Trophoblast cell (in vitro differentiated cells and primary cell): ENCODE data around the gene PARN.

ENCODE experiments used
- DNase-seq, 2 donors: peaks; one replicate each; pipeline ENCODE4 v3.0.0-alpha.2; 2016
- H2AFZ ChIP-seq: 2 replicates; pipeline ENCODE4 v1.6.1; 2013; ENCODE audit warnings: low read length, moderate library complexity, mild to moderate bottlenecking; ENCODE audit not compliant: insufficient read depth, poor library complexity
- H2AK5ac ChIP-seq: 2 replicates; pipeline ENCODE4 v1.6.1; 2013; ENCODE audit warnings: mild to moderate bottlenecking, low read length
- H2BK120ac ChIP-seq: 2 replicates; pipeline ENCODE4 v1.6.1; 2013; ENCODE audit warnings: low read length, mild to moderate bottlenecking, moderate library complexity; ENCODE audit not compliant: insufficient read depth, poor library complexity
- H2BK12ac ChIP-seq: 2 replicates; pipeline ENCODE4 v1.6.1; 2013; ENCODE audit warnings: mild to moderate bottlenecking, low read length, moderate library complexity
- H2BK5ac ChIP-seq: 2 replicates; pipeline ENCODE4 v1.6.1; 2013; ENCODE audit warnings: low read length, low read depth, moderate library complexity, mild to moderate bottlenecking; ENCODE audit not compliant: poor library complexity
- H3K14ac ChIP-seq: 2 replicates; pipeline ENCODE4 v1.6.1; 2013; ENCODE audit warnings: mild to moderate bottlenecking, low read length
- H3K18ac ChIP-seq: 2 replicates; pipeline ENCODE4 v1.6.1; 2013; ENCODE audit warnings: mild to moderate bottlenecking, low read length
- H3K23ac ChIP-seq: 2 replicates; pipeline ENCODE4 v1.6.1; 2013; ENCODE audit warnings: low read length
- H3K27ac ChIP-seq: 2 replicates; pipeline ENCODE4 v1.5.1; 2013; ENCODE audit warnings: low read depth, mild to moderate bottlenecking, inconsistent platforms, low read length, moderate library complexity
- H3K27me3 ChIP-seq: 2 replicates; pipeline ENCODE4 v1.6.1; 2013; ENCODE audit warnings: inconsistent platforms, mild to moderate bottlenecking, low read length, moderate library complexity; ENCODE audit not compliant: insufficient read depth
- H3K36me3 ChIP-seq, 2 experiments: 1 replicate in 1 of 2; 2 replicates in 1 of 2; pipeline ENCODE4 v1.6.1; 2013; ENCODE audit warnings: low read length in 2 of 2, mild to moderate bottlenecking in 2 of 2, moderate library complexity in 1 of 2; ENCODE audit not compliant: insufficient read depth in 2 of 2, control insufficient read depth in 1 of 2
- H3K4ac ChIP-seq: 2 replicates; pipeline ENCODE4 v1.6.1; 2013; ENCODE audit warnings: low read depth, mild to moderate bottlenecking, low read length, moderate library complexity
- H3K4me1 ChIP-seq, 2 experiments: 1 replicate in 1 of 2; 2 replicates in 1 of 2; pipeline ENCODE4 v1.6.1; 2013; ENCODE audit warnings: low read length in 2 of 2, mild to moderate bottlenecking in 2 of 2, moderate library complexity in 1 of 2; ENCODE audit not compliant: insufficient read depth in 2 of 2, control insufficient read depth in 1 of 2
- H3K4me2 ChIP-seq: 2 replicates; pipeline ENCODE4 v1.6.1; 2013; ENCODE audit warnings: inconsistent platforms, mild to moderate bottlenecking, low read length, moderate library complexity
- H3K4me3 ChIP-seq: 2 replicates; pipeline ENCODE4 v1.5.1; 2013; ENCODE audit warnings: mild to moderate bottlenecking, low read depth, low read length, inconsistent platforms
- H3K79me1 ChIP-seq: one replicate; pipeline ENCODE4 v1.6.1; 2013; ENCODE audit warnings: low read length
- H3K79me2 ChIP-seq: 2 replicates; pipeline ENCODE4 v1.6.1; 2013; ENCODE audit warnings: low read length, mild to moderate bottlenecking; ENCODE audit not compliant: control insufficient read depth, insufficient read depth, poor library complexity
- H3K9ac ChIP-seq: 2 replicates; pipeline ENCODE4 v1.6.1; 2013; ENCODE audit warnings: mild to moderate bottlenecking, low read length
- H3K9me3 ChIP-seq: 2 replicates; pipeline ENCODE4 v1.6.1; 2013; ENCODE audit warnings: low read depth, mild to moderate bottlenecking, control low read depth, inconsistent platforms, low read length; ENCODE audit not compliant: insufficient read depth
- H4K12ac ChIP-seq: 2 replicates; pipeline ENCODE4 v1.6.1; 2013; ENCODE audit warnings: low read depth, mild to moderate bottlenecking, low read length, moderate library complexity
- H4K8ac ChIP-seq: 2 replicates; pipeline ENCODE4 v1.6.1; 2013; ENCODE audit warnings: low read depth, mild to moderate bottlenecking, low read length, moderate library complexity
- H4K91ac ChIP-seq: one replicate; pipeline ENCODE4 v1.6.1; 2013; ENCODE audit warnings: low read depth, mild to moderate bottlenecking, low read length, moderate library complexity
- WGBS: extraction: QIAGEN DNeasy Blood & Tissue Kit; methylation state at CpG from one replicate; pipeline ENCODE4 v1.1.7; 2013; ENCODE audit warnings: missing lambda C conversion rate; ENCODE audit not compliant: insufficient read length, insufficient coverage; ENCODE audit errors: extremely low coverage; 5-methylcytosine and 5-hydroxymethylcytosine counted together

Gene PARN

DNA sequence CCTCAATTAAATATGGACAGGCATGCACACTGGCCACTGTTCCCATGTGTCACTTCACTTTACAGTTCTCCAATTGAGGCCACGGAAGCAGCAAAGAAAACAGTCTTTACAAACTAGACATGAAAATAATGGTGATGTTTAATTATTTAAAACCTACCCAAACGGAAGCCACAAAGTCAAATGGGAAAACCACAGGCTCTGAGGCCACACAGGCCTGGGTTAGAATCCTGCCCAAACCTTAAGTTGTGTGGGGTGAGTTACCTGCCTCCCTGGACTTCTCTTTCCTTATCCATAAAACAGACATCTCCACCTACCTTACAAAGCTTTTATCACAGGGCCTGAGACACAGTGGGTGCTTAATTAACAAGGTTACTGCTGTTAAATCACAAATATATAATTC, 137.4 kb downstream of the PARN start:
- H2BK5ac ChIP-seq: no peak overlapping the region
- no peak overlapping the region for H3K4me2 ChIP-seq
- DNase-seq: no peak
- H3K79me1 ChIP-seq: no peaks in the 10 kb centered on the region
- H2BK12ac ChIP-seq: no peak overlapping the region
- H4K12ac ChIP-seq: no peak overlapping the region
- no peak overlapping the region for H4K91ac ChIP-seq
- no peak overlapping the region for H2AK5ac ChIP-seq
- no peaks in the 10 kb centered on the region for H3K9me3 ChIP-seq
- peaks cover 0 to 10% of the 10 kb centered on the region in 2 experiments for H3K4me1 ChIP-seq
- H3K9ac ChIP-seq: no peak overlapping the region
- H3K18ac ChIP-seq: no peak overlapping the region
- H4K8ac ChIP-seq: no peak overlapping the region
- H3K4me3 ChIP-seq: no peak overlapping the region
- H3K36me3 ChIP-seq: no peaks in the 10 kb centered on the region
- H3K79me2 ChIP-seq: no peaks in the 10 kb centered on the region
- H3K27me3 ChIP-seq: no peaks in the 10 kb centered on the region
- no CpG with 5 or more reads among the region's 2 CpGs for WGBS
- H3K23ac ChIP-seq: peak overlapping the region; percentile 30
- H2BK120ac ChIP-seq: no peak overlapping the region
- H3K14ac ChIP-seq: no peak overlapping the region
- H2AFZ ChIP-seq: no peak overlapping the region
- no peak overlapping the region for H3K27ac ChIP-seq
- H3K4ac ChIP-seq: no peak overlapping the region

DNA sequence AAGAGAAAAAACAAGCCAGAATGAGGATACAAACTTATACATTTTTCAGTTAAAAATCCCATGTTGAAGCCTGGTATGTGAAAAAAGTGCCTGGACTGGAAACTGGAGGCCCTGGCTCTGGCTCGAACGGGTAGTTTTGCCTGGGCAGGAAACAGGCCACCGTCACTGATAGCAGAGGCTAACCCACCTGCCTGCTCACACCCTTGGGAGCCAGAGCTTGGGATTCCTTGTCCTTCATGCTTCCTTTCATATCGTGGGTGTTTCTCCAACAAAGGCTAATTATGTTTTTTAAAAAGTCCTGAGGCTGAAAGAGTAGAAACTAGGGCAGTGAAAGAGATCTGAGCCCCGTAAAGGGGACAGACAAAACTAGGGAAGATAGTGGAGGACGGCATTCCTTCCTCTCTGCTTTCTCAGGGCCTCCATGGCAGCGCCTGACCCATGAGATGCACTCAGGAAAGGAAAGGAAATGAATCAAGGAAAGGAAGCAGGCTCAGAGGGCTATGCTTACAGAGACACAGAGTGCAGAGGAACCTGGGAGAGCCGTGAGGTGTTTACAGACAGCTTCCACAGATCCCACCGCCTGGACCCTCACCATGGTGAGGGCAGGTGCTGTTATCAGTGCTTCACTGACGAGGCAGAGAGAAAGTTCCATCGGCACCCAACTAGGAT, 138.1 kb downstream of the PARN start:
- no peaks in the 10 kb centered on the region for H3K9me3 ChIP-seq
- H3K23ac ChIP-seq: peak overlapping the region; percentile 30
- H3K36me3 ChIP-seq: no peaks in the 10 kb centered on the region
- H2BK12ac ChIP-seq: no peak overlapping the region
- H4K8ac ChIP-seq: no peak overlapping the region
- no peak overlapping the region for H4K91ac ChIP-seq
- WGBS: no CpG with 5 or more reads among the region's 11 CpGs
- H2BK120ac ChIP-seq: no peak overlapping the region
- DNase-seq: no peak
- no peak overlapping the region for H2AFZ ChIP-seq
- peaks cover under 1% of the 10 kb centered on the region for H3K79me1 ChIP-seq
- H3K4me3 ChIP-seq: no peak overlapping the region
- no peaks in the 10 kb centered on the region for H3K27me3 ChIP-seq
- no peak overlapping the region for H3K14ac ChIP-seq
- H2BK5ac ChIP-seq: no peak overlapping the region
- no peak overlapping the region for H3K4ac ChIP-seq
- H3K4me2 ChIP-seq: no peak overlapping the region
- no peaks in the 10 kb centered on the region for H3K79me2 ChIP-seq
- H3K18ac ChIP-seq: no peak overlapping the region
- no peak overlapping the region for H3K27ac ChIP-seq
- H4K12ac ChIP-seq: no peak overlapping the region
- H3K9ac ChIP-seq: peak overlapping the region; percentile 43
- H2AK5ac ChIP-seq: no peak overlapping the region
- peaks cover 1 to 11% of the 10 kb centered on the region in 2 experiments for H3K4me1 ChIP-seq

- Histone ChIP-seq H4K91ac (no peak overlapping the region), H2AK5ac (no peak overlapping the region), H3K4me2 (no peak overlapping the region), H4K12ac (no peak overlapping the region), H4K8ac (no peak overlapping the region), H2BK5ac (no peak overlapping the region), H3K18ac (no peak overlapping the region), H3K9ac (no peak overlapping the region), H2BK12ac (no peak overlapping the region), H3K36me3 (no peaks in the 10 kb centered on the region), H3K14ac (peak overlapping the region; percentile 2), H2BK120ac (no peak overlapping the region), H3K4ac (no peak overlapping the region), H2AFZ (no peak overlapping the region), H3K4me1 (peaks cover 7% of the 10 kb centered on the region in 2 experiments), H3K27me3 (no peaks in the 10 kb centered on the region), H3K23ac (peak overlapping the region; percentile 18), H3K79me2 (no peaks in the 10 kb centered on the region), H3K27ac (no peak overlapping the region), H3K79me1 (peaks cover 4% of the 10 kb centered on the region), H3K4me3 (no peak overlapping the region), H3K9me3 (no peaks in the 10 kb centered on the region)
- WGBS: no CpG with 5 or more reads among the region's 4 CpGs
- DNase-seq: no peak
These were observed 139.8 kb downstream of the PARN start for GRCh38 chr16:14490235-14490634.

DNA sequence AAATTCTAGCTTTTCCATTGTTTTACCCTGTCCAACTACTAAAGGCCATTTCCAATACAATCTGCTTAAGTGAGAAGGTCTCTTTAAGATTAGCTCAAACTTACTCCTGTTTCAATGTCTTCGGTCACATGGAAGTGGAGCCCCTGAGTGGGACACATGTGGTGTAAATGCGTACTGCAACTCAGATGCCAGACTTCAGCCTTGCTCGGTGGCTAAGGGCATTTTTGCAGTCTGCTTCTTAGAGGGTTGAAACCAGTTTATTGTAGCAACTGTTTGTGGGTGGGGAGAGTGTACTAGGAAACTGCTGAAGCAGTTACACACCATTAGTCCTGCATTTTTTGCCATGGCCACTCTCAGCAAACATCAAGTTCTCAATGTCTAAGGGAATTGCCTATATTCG, 140.6 kb downstream of the PARN start:
- WGBS: no CpG with 5 or more reads among the region's 4 CpGs
- Histone ChIP-seq H4K8ac (no peak overlapping the region), H3K79me1 (peaks cover 4% of the 10 kb centered on the region), H4K91ac (no peak overlapping the region), H2BK5ac (no peak overlapping the region), H3K4me3 (no peak overlapping the region), H3K4me1 (peaks cover 7 to 10% of the 10 kb centered on the region in 2 experiments), H3K4me2 (no peak overlapping the region), H3K9ac (no peak overlapping the region), H4K12ac (no peak overlapping the region), H3K4ac (no peak overlapping the region), H2AFZ (no peak overlapping the region), H2AK5ac (no peak overlapping the region), H3K36me3 (no peaks in the 10 kb centered on the region), H3K9me3 (no peaks in the 10 kb centered on the region), H3K14ac (no peak overlapping the region), H3K27ac (no peak overlapping the region), H2BK120ac (no peak overlapping the region), H3K79me2 (no peaks in the 10 kb centered on the region), H3K18ac (no peak overlapping the region), H2BK12ac (no peak overlapping the region), H3K23ac (no peak overlapping the region), H3K27me3 (no peaks in the 10 kb centered on the region)
- DNase-seq: peak; percentile 6 to 46
